HL-60 (cell line): ENCODE measurements around the gene HAPLN1.

Source experiments
- DNase-seq, 2 experiments: peaks; one replicate each; pipeline ENCODE4 v3.0.0-alpha.2; 2010 to 2020; ENCODE audit warnings: low read depth in 1 of 2, low spot score in 1 of 2
- H3K27ac ChIP-seq: fragments of 250-450 bp; sonication (Bioruptor Pico); replicated peaks from 2 replicates; pipeline ENCODE4 v1.5.1; 2020; ENCODE audit warnings: mild to moderate bottlenecking, moderate library complexity
- H3K27me3 ChIP-seq: fragments of 250-450 bp; sonication (Bioruptor Pico); 2 replicates; pipeline ENCODE4 v1.5.1; 2021; ENCODE audit warnings: mild to moderate bottlenecking, moderate library complexity; ENCODE audit not compliant: insufficient read depth, poor library complexity, severe bottlenecking
- H3K4me3 ChIP-seq: replicated peaks from 2 replicates; pipeline ENCODE4 v1.5.1; 2011; ENCODE audit warnings: mild to moderate bottlenecking, control low read depth, low read length; ENCODE audit not compliant: insufficient read depth
- CTCF ChIP-seq: IDR thresholded peaks from one replicate; pipeline ENCODE4 v1.5.1; 2011; ENCODE audit warnings: low read length, control low read depth, inconsistent platforms; ENCODE audit not compliant: insufficient read depth
- GABPA ChIP-seq: IDR thresholded peaks from 2 replicates; pipeline ENCODE4 v1.6.1; 2012; ENCODE audit warnings: low read depth
- POLR2AphosphoS5 ChIP-seq: IDR thresholded peaks from 2 replicates; pipeline ENCODE4 v1.6.1; 2012; ENCODE audit warnings: low read depth
- REST ChIP-seq: IDR thresholded peaks from 2 replicates; pipeline ENCODE4 v1.6.1; 2012; ENCODE audit warnings: low read depth; ENCODE audit not compliant: insufficient replicate concordance
- SPI1 ChIP-seq: IDR thresholded peaks from 2 replicates; pipeline ENCODE4 v1.6.1; 2012; ENCODE audit warnings: low read depth, mild to moderate bottlenecking, borderline replicate concordance

Gene HAPLN1

GRCh38 chr5:83683836-83684235 lies 36.8 kb downstream of the HAPLN1 start:
- H3K4me3 ChIP-seq, result no peak overlapping the region
- no peaks in the 10 kb centered on the region for H3K27me3 ChIP-seq
- TF ChIP-seq POLR2AphosphoS5 (no peak), GABPA (no peak), CTCF (no peak), REST (no peak), SPI1 (no peak)
- DNase-seq, result no peak
- no peak overlapping the region for H3K27ac ChIP-seq

GRCh38 chr5:83672646-83673045 lies 48.0 kb downstream of the HAPLN1 start:
- TF ChIP-seq REST, result no peak
- no peak for TF ChIP-seq GABPA
- Histone ChIP-seq H3K27ac (no peak overlapping the region), H3K27me3 (no peaks in the 10 kb centered on the region), H3K4me3 (no peak overlapping the region)
- no peak for DNase-seq

GRCh38 chr5:83672158-83672557 lies 48.5 kb downstream of the HAPLN1 start:
- TF ChIP-seq REST (no peak), POLR2AphosphoS5 (no peak), SPI1 (no peak), CTCF (no peak), GABPA (no peak)
- Histone ChIP-seq H3K27ac (no peak overlapping the region), H3K4me3 (no peak overlapping the region), H3K27me3 (no peaks in the 10 kb centered on the region)
- DNase-seq, result no peak

- no peak for DNase-seq
- H3K4me3 ChIP-seq, result no peak overlapping the region
- TF ChIP-seq SPI1 (no peak), CTCF (no peak), REST (no peak), POLR2AphosphoS5 (no peak), GABPA (no peak)
- H3K27ac ChIP-seq, result no peak overlapping the region
- no peaks in the 10 kb centered on the region for H3K27me3 ChIP-seq
Measured at GRCh38 chr5:83665631-83666030, 55.0 kb downstream of the HAPLN1 start.
